Neuronal stem cell (in vitro differentiated cells): Measurements from ENCODE around the gene PELI1.
A peak's percentile ranks its signal among the peaks of the same experiment; 100 is the strongest.

Experiments used
- DNase-seq: peaks from one replicate; pipeline ENCODE4 v3.0.0-alpha.2; 2013; ENCODE audit warnings: low spot score
- H2AFZ ChIP-seq: one replicate; pipeline ENCODE4 v1.6.1; 2013; ENCODE audit warnings: mild to moderate bottlenecking, low read length, inconsistent platforms
- H2AK5ac ChIP-seq: 2 replicates; pipeline ENCODE4 v1.6.1; 2013; ENCODE audit warnings: low read depth, mild to moderate bottlenecking, inconsistent platforms, low read length, moderate library complexity, mixed read lengths
- H2BK120ac ChIP-seq: 2 replicates; pipeline ENCODE4 v1.6.1; 2013; ENCODE audit warnings: low read depth, mild to moderate bottlenecking, inconsistent platforms, low read length, moderate library complexity, mixed read lengths
- H2BK12ac ChIP-seq: one replicate; pipeline ENCODE4 v1.6.1; 2013; ENCODE audit warnings: low read length, inconsistent platforms
- H2BK15ac ChIP-seq: 2 replicates; pipeline ENCODE4 v1.6.1; 2013; ENCODE audit warnings: mild to moderate bottlenecking, low read length, inconsistent platforms, mixed read lengths
- H2BK5ac ChIP-seq: one replicate; pipeline ENCODE4 v1.6.1; 2013; ENCODE audit warnings: inconsistent platforms, mild to moderate bottlenecking, low read length, moderate library complexity
- H3K14ac ChIP-seq: one replicate; pipeline ENCODE4 v1.6.1; 2013; ENCODE audit warnings: low read length, inconsistent platforms
- H3K18ac ChIP-seq: 2 replicates; pipeline ENCODE4 v1.6.1; 2013; ENCODE audit warnings: low read length, inconsistent platforms
- H3K23ac ChIP-seq: 2 replicates; pipeline ENCODE4 v1.6.1; 2013; ENCODE audit warnings: low read depth, mild to moderate bottlenecking, mixed read lengths, low read length, inconsistent platforms; ENCODE audit not compliant: poor library complexity
- H3K27ac ChIP-seq: replicated peaks from 3 replicates; pipeline ENCODE4 v1.5.1; 2013; ENCODE audit warnings: low read length, inconsistent platforms
- H3K27me3 ChIP-seq, 3 experiments: 2 replicates each; pipeline ENCODE4 v1.6.1; 2013; ENCODE audit warnings: low read length in 3 of 3, mild to moderate bottlenecking in 2 of 3, inconsistent platforms in 1 of 3, low read depth in 1 of 3, mixed read lengths in 1 of 3, moderate library complexity in 1 of 3; ENCODE audit not compliant: control insufficient read depth in 3 of 3, insufficient read depth in 3 of 3
- H3K36me3 ChIP-seq, 2 donors: replicated peaks in 1 of 2; 2 replicates each; pipeline ENCODE4 v1.6.1; 2013; ENCODE audit warnings: low read length in 2 of 2; ENCODE audit not compliant: control insufficient read depth in 2 of 2, insufficient read depth in 2 of 2
- H3K4ac ChIP-seq: 2 replicates; pipeline ENCODE4 v1.6.1; 2013; ENCODE audit warnings: inconsistent platforms, mild to moderate bottlenecking, low read length, moderate library complexity
- H3K4me1 ChIP-seq, 2 donors: 1 replicate in 1 of 2; 2 replicates in 1 of 2; pipeline ENCODE4 v1.6.1; 2013; ENCODE audit warnings: low read length in 2 of 2, low read depth in 1 of 2; ENCODE audit not compliant: control insufficient read depth in 2 of 2, insufficient read depth in 1 of 2
- H3K4me2 ChIP-seq: one replicate; pipeline ENCODE4 v1.6.1; 2013; ENCODE audit warnings: mild to moderate bottlenecking, low read length, inconsistent platforms; ENCODE audit not compliant: insufficient read depth, poor library complexity, severe bottlenecking
- H3K4me3 ChIP-seq, 2 donors: 2 replicates each; pipeline ENCODE4 v1.5.1; 2013; ENCODE audit warnings: low read length in 2 of 2, mild to moderate bottlenecking in 2 of 2, inconsistent platforms in 1 of 2, moderate library complexity in 1 of 2
- H3K79me1 ChIP-seq: one replicate; pipeline ENCODE4 v1.6.1; 2013; ENCODE audit warnings: low read depth, mild to moderate bottlenecking, inconsistent platforms, low read length, moderate library complexity
- H3K9ac ChIP-seq: one replicate; pipeline ENCODE4 v1.6.1; 2013; ENCODE audit warnings: mild to moderate bottlenecking, low read depth, low read length, inconsistent platforms; ENCODE audit not compliant: poor library complexity
- H3K9me3 ChIP-seq, 2 donors: replicated peaks in 1 of 2; 2 replicates each; pipeline versions ENCODE3 to v1.6.1; 2013; ENCODE audit warnings: low read length in 2 of 2, mild to moderate bottlenecking in 2 of 2, inconsistent platforms in 1 of 2, low read depth in 1 of 2, mixed read lengths in 1 of 2, moderate library complexity in 1 of 2; ENCODE audit not compliant: control insufficient read depth in 2 of 2, insufficient read depth in 1 of 2
- H4K8ac ChIP-seq: one replicate; pipeline ENCODE4 v1.6.1; 2013; ENCODE audit warnings: low read depth, mild to moderate bottlenecking, inconsistent platforms, low read length, moderate library complexity
- H4K91ac ChIP-seq: one replicate; pipeline ENCODE4 v1.6.1; 2013; ENCODE audit warnings: low read length, low read depth, mild to moderate bottlenecking, inconsistent platforms; ENCODE audit not compliant: poor library complexity
- WGBS, 2 donors: extraction: QIAGEN DNeasy Blood & Tissue Kit; methylation state at CpG; one replicate each; pipeline ENCODE4 v1.1.7; 2013; ENCODE audit warnings: missing lambda C conversion rate in 2 of 2, mixed read lengths in 1 of 2; ENCODE audit not compliant: insufficient read length in 2 of 2, insufficient replicate concordance in 1 of 2; ENCODE audit errors: extremely low coverage in 2 of 2; 5-methylcytosine and 5-hydroxymethylcytosine counted together

PELI1 gene

DNA sequence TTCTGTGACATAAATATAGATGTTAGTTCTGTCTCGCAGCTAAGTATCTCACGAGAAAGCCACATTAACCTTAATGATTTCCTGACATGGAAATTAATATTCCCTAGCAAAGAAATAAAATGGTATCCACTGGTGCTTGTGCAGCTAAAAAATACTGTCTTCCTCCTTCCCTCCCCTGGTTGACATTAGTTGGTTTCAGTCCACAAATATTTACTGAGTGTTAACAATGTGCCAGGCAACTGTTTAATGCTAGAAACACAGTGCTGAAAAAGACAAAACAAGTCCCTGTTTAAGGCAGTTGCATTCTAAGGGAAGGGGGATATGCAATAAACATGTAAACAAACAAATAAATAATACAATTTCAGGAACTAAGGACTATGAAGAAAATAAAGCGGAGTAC lies 80.8 kb downstream of the PELI1 start:
- no peaks in the 10 kb centered on the region for H3K36me3 ChIP-seq
- H3K4me2 ChIP-seq: no peak overlapping the region
- H4K91ac ChIP-seq: no peak overlapping the region
- no peak overlapping the region for H3K18ac ChIP-seq
- no peak overlapping the region for H2BK15ac ChIP-seq
- H4K8ac ChIP-seq: no peak overlapping the region
- no CpG with 5 or more reads among the region's 3 CpGs for WGBS, 2 donors
- no peaks in the 10 kb centered on the region for H3K9me3 ChIP-seq
- H3K23ac ChIP-seq: no peak overlapping the region
- H3K4ac ChIP-seq: no peak overlapping the region
- no peak overlapping the region for H2BK120ac ChIP-seq
- peaks cover 7 to 14% of the 10 kb centered on the region in 2 donors for H3K4me1 ChIP-seq
- H3K27ac ChIP-seq: no peak overlapping the region
- H3K27me3 ChIP-seq: no peaks in the 10 kb centered on the region
- H3K14ac ChIP-seq: no peak overlapping the region
- H3K4me3 ChIP-seq: no peak overlapping the region
- H2BK5ac ChIP-seq: no peak overlapping the region
- DNase-seq: no peak
- peak overlapping the region; percentile 82 for H2AFZ ChIP-seq
- H3K79me1 ChIP-seq: no peaks in the 10 kb centered on the region
- H2BK12ac ChIP-seq: no peak overlapping the region
- no peak overlapping the region for H2AK5ac ChIP-seq
- no peak overlapping the region for H3K9ac ChIP-seq

DNA sequence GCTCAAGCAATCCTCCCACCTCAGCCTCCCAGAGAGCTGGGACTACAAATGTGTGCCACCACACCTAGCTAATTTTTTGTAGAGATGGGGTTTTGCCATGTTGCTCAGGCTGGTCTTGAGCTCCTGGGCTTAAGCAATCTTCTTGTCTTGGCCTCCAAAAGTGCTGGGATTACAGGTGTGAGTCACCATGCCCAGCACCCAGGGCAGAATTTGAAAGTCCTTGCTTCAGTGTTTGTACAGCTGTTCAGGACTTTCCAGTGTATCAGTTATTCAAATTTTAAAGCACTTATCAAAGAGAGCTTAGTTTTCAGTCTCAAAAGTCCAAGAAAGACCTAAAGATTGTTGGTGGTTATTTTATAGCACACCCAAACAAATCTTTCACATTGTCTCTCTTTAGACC lies 81.4 kb downstream of the PELI1 start:
- H2AFZ ChIP-seq: peak overlapping the region; percentile 82
- no peaks in the 10 kb centered on the region for H3K9me3 ChIP-seq
- no peak overlapping the region for H3K27ac ChIP-seq
- H2BK5ac ChIP-seq: no peak overlapping the region
- H2BK15ac ChIP-seq: no peak overlapping the region
- no peak overlapping the region for H2AK5ac ChIP-seq
- no peak overlapping the region for H4K91ac ChIP-seq
- peaks cover 7 to 14% of the 10 kb centered on the region in 2 donors for H3K4me1 ChIP-seq
- no peaks in the 10 kb centered on the region for H3K27me3 ChIP-seq
- DNase-seq: no peak
- no peak overlapping the region for H3K14ac ChIP-seq
- no peak overlapping the region for H2BK12ac ChIP-seq
- H4K8ac ChIP-seq: no peak overlapping the region
- no peak overlapping the region for H3K4me2 ChIP-seq
- H3K79me1 ChIP-seq: no peaks in the 10 kb centered on the region
- no peak overlapping the region for H3K9ac ChIP-seq
- no peak overlapping the region for H3K23ac ChIP-seq
- H3K4ac ChIP-seq: no peak overlapping the region
- no peak overlapping the region for H3K18ac ChIP-seq
- H3K4me3 ChIP-seq: no peak overlapping the region
- H2BK120ac ChIP-seq: no peak overlapping the region
- H3K36me3 ChIP-seq: no peaks in the 10 kb centered on the region

DNA sequence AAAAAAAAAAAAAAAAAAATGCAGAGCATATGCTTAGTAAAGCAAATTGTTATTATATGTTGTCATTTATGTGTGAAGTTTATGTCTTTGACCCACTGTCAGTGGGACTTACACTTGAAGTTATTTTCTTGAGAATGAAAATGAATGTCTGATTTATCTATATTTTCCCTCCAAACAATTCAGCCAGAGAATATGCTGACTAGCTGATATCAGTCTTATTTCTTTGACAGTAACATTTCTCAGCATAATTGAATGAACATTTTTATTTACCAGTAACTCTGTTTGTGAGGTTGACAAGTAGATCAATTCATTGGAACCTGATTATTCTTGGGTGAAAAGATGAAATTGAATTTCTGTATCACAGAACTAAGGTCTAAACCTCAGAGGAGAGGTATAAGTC lies 85.0 kb downstream of the PELI1 start:
- no peaks in the 10 kb centered on the region for H3K9me3 ChIP-seq
- H2BK120ac ChIP-seq: no peak overlapping the region
- no peak overlapping the region for H3K27ac ChIP-seq

DNA sequence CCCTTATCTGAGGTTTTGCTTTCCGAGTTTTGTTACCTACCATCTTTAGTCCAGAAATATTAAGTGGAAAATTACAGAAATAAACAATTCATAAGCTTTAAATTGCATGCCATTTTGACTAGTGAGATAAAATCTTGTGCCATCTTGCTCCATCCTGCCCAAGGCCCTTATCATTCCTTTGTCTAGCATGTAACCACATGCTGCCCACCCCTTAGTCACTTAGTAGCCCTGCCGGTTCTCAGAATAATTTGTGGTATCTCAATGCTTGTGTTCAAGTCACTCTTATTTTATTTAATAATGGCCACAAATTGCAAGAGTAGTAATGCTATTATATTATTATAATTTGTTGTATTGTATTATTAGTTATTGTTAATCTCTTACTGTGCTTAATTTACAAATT lies 88.2 kb downstream of the PELI1 start:
- no peak overlapping the region for H4K91ac ChIP-seq
- peaks cover 5 to 11% of the 10 kb centered on the region in 2 donors for H3K4me1 ChIP-seq
- no peak overlapping the region for H3K27ac ChIP-seq
- no CpG with 5 or more reads among the region's 2 CpGs for WGBS, 2 donors
- H3K4ac ChIP-seq: no peak overlapping the region
- H2AK5ac ChIP-seq: no peak overlapping the region
- H2BK120ac ChIP-seq: no peak overlapping the region
- no peaks in the 10 kb centered on the region for H3K79me1 ChIP-seq
- no peak overlapping the region for H2BK5ac ChIP-seq
- no peak overlapping the region for H3K4me3 ChIP-seq
- no peak overlapping the region for H2BK12ac ChIP-seq
- H3K23ac ChIP-seq: no peak overlapping the region
- H2AFZ ChIP-seq: no peak overlapping the region
- H3K18ac ChIP-seq: no peak overlapping the region
- H3K14ac ChIP-seq: no peak overlapping the region
- no peaks in the 10 kb centered on the region for H3K9me3 ChIP-seq
- H3K4me2 ChIP-seq: no peak overlapping the region
- H3K9ac ChIP-seq: no peak overlapping the region
- H2BK15ac ChIP-seq: no peak overlapping the region
- no peaks in the 10 kb centered on the region for H3K27me3 ChIP-seq
- H4K8ac ChIP-seq: no peak overlapping the region
- H3K36me3 ChIP-seq: no peaks in the 10 kb centered on the region
- no peak for DNase-seq

More for the DNA sequence above, 85.0 kb downstream of the PELI1 start:
- no peak overlapping the region for H2BK15ac ChIP-seq
- H2BK12ac ChIP-seq: no peak overlapping the region
- no peaks in the 10 kb centered on the region for H3K27me3 ChIP-seq
- H3K4ac ChIP-seq: no peak overlapping the region
- peaks cover 5 to 6% of the 10 kb centered on the region in 2 donors for H3K4me1 ChIP-seq
- H3K4me3 ChIP-seq: no peak overlapping the region
- H4K91ac ChIP-seq: no peak overlapping the region
- H3K23ac ChIP-seq: no peak overlapping the region
- no peak overlapping the region for H2AFZ ChIP-seq
- H3K9ac ChIP-seq: no peak overlapping the region
- no peaks in the 10 kb centered on the region for H3K36me3 ChIP-seq
- H2AK5ac ChIP-seq: no peak overlapping the region
- H3K79me1 ChIP-seq: no peaks in the 10 kb centered on the region
- H4K8ac ChIP-seq: no peak overlapping the region
- no peak overlapping the region for H2BK5ac ChIP-seq
- no peak overlapping the region for H3K18ac ChIP-seq
- H3K4me2 ChIP-seq: no peak overlapping the region
- H3K14ac ChIP-seq: no peak overlapping the region
- DNase-seq: no peak
